GM18508 (cell line): ENCODE data around the gene SLC25A43.
"Not testable (repeated sequence)": the region's sequence is repeated elsewhere in the genome, so short reads cannot be mapped to it uniquely, and the experiment has no call there.

Source experiments
- ATAC-seq: cut with Tn5 transposase; IDR thresholded peaks from one replicate; pipeline ENCODE4 v1.9.1; 2021; ENCODE audit warnings: moderate number of reproducible peaks; ENCODE audit not compliant: insufficient read depth, unreplicated experiment

The SLC25A43 gene

DNA sequence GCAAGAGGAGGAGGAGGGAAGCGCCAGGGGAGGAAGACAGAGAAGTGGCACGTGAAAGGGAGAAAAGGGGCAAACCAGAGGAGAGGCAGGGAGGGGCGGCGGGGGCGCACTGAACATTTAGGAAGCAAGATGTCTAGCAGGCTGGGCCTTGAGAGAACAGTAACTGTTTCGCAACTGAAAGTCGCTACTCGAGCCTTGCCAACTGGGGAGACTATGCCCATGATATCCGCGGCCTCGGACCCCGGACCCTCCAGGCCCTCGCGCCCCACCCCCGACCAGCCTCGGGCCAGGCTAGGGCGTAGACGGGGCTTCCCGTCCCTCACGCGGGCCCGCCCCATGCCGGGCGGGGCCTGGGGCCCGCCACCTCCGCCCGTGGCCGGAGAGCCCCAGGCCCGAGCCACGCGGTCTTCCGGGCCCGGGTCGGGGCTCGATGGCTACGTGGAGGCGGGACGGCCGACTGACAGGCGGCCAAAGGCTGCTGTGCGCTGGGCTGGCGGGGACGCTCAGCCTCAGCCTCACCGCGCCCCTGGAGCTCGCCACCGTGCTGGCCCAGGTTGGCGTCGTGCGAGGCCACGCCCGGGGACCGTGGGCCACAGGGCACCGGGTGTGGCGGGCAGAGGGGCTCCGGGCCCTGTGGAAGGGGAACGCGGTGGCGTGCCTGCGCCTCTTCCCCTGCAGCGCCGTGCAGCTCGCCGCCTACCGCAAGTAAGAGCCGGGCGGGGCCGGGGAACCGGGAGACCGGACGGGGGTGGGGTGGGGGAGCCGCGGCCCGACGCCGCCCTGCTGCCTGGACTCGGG, at the start of gene SLC25A43:
SLC25A43 (plus strand) TSS at position 363 of the 798 bp plus-strand sequence; CDS start at position 431, 68 bp downstream.
- ATAC-seq, result no peak

DNA sequence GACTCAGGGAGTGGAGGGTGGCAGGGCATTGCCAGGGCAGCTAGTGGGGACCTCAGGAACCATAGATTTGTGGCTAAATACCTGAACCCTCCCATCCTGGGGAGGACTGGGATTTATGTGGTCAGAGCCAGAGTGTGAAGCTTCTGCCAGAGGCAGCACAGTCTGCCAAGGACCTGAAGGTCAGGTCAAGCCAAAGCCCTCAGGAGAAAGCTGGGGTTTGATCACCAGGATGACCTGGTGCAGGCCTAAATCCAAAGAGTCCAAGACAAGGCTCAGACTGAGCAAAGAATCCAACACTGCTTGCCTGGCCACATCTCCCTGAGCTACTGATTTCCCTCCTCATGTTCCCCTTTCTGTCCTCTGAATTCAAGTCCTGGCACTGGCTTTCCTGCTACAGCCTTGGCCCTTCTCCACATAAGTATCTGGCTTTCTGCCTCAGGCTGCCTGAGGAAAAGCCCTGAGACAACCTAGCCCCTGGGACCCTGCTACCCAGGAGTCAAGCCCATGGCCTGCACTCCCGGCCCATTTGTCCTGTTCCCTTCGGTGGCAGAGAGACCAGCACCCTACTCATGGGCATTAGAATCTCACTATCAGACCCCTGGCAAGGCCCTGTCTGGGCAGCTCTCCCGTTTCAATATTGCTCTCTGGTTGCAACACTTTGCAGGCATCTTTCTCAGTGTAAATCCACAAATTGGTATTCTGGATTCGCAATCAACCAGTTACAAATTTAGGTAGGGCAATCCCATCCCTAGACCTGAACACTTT, 39.3 kb upstream of the SLC25A43 start:
- no peak for ATAC-seq

- ATAC-seq, result not testable (repeated sequence)
Observed at GRCh38 chrX:119361451-119361850, 37.7 kb upstream of the SLC25A43 start.

GRCh38 chrX:119362074-119362473, 37.1 kb upstream of the SLC25A43 start:
- ATAC-seq, result not testable (repeated sequence)

DNA sequence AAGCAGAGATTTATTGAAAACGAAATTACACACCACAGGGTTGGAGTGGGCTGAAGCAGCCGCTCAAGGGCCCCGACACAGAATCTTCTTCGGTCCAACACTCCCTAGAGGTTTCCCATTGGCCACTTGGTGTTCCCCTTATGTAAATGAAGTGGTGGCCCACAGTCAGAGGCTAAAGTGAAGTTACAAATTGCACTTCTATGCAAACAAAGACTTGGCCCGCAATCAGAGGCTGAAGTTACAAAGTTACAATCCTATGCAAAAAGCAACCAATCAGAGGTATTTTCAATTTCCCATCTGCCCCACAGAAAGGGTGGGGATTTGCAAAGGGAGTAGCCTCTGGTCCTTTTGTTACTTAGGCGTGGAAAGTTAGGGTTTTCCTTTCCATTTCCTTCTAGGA, 35.7 kb upstream of the SLC25A43 start:
- ATAC-seq, result no peak

DNA sequence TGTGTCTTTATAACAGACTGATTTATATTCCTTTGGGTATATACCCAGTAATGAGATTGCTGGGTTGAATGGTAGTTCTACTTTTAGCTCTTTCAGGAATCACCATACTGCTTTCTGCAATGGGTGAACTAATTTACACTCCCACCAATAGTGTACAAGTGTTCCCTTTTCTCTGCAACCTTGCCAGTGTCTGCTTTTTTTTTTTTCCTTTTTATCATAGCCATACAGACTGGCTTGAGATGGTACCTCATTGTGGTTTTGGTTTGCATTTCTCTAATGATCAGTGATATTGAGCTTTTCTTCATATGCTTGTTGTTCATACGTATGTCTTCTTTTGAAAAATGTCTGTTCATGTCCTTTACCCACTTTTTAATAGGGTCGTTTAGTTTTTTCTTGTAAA, 27.3 kb upstream of the SLC25A43 start:
- ATAC-seq, result not testable (repeated sequence)

- no peak for ATAC-seq
Observed at GRCh38 chrX:119374736-119375135, 24.4 kb upstream of the SLC25A43 start.

- ATAC-seq, result no peak
Observed at GRCh38 chrX:119375561-119375960, 23.6 kb upstream of the SLC25A43 start.

DNA sequence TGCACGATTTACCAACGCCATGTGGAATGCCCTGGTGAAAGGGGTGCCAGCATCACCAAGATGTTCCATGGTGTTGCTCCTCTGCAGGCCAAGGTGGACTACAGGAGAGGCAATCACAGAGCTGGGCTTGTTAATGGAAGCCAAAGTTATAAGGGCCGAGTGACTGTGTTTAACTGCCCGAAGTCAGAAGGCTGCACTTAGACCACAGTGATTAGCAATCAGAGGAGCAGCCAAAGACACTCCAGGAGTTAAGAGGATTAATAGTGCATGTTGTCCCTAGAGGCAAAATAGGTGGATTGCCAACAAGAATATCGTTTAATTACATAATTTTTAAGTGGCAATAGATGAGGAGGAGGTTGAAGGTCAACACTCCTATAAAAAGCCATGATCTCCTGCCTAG, 22.8 kb upstream of the SLC25A43 start:
- no peak for ATAC-seq

DNA sequence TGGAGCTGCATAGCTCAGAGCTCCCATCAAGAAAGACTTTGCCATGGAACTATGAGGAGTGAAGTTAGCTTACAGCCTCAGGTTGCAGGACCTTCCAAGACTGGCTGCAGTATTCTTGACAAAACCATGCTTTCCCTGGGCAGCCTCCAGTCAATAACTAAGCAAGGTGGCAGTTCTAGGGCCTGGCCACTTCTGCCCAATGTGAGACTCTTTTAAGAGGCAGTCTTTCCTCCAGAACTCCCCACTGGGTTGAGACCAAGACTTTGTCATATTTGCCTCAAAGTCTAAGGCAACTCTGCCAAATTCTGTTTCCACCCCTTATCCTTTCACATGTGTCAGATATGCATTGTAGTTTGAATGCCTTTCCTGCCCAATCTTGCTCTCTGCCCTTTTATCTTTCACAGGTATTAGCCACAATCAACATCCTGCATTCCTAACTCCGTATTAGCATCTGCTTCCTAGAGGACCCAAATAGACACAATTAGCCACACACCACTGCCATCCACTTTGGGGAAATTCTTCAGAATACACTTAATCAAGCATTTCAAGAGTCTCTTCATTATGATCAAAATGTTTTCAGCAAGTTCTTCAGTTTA, 17.7 kb upstream of the SLC25A43 start:
- no peak for ATAC-seq

- ATAC-seq, result no peak
Observed at GRCh38 chrX:119382606-119383005, 16.5 kb upstream of the SLC25A43 start.

- not testable (repeated sequence) for ATAC-seq
Observed at GRCh38 chrX:119386685-119387084, 12.5 kb upstream of the SLC25A43 start.

DNA sequence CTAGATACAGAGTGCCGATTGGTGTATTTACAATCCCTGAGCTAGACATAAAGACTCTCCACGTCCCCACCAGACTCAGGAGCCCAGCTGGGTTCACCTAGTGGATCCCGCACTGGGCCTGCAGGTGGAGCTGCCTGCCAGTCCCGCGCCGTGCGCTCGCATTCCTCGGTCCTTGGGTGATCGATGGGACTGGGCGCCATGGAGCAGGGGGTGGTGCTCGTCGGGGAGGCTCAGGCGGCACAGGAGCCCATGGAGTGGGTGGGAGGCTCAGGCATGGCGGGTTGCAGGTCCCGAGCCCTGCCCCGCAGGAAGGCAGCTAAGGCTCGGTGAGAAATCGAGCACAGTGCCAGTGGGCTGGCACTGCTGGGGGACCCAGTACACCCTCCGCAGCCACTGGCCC, 11.7 kb upstream of the SLC25A43 start:
- ATAC-seq, result not testable (repeated sequence)

DNA sequence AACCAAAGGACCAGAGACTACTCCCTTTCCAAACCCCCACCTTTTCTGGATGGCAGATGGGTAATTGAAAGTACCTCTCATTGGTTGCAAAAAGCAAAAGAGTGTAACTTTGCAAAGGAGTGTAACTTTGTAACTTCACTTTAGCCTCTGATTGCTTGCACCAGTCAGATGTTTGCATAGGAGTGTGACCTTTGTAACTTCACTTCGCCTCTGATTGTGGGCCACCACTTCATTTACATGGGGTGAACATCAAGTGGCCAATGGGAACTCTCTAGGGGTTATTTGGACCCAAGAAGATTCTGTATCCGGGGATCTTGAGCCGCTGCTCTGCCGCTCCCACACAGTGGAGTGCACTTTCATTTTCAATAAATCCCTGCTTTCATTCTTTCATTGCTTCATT, 9.9 kb upstream of the SLC25A43 start:
- no peak for ATAC-seq

DNA sequence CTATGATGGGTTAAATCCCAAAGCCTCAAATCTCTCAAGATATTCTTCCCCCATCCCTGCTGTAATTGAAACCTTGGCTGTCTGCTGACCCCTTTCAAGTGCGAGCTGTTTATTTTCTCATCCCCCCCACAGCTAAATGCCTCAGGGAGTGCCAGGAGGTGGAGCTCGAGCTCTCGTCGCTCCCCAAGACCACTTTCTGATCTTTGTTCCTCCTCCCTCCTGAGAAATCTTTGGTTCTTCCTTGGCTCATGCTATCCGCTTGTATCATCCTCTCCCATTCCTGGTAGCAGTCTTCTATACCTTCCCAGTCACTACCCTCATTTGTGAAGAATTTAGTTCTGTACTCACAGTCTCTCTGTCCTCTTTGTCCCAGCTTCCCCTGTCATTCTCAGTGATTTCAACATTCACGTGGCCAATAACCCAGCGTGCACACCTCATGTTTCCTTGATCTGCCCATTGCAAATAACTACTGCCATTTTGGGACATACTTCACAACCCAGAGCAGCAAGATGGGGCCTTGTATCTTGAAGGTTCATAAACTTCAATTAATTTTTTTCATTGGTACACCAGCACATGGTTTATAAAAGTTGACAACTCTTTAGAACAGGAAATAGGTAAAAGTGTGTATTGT, 9.2 kb upstream of the SLC25A43 start:
- ATAC-seq, result no peak

GRCh38 chrX:119391279-119391678, 7.9 kb upstream of the SLC25A43 start:
- ATAC-seq, result no peak

GRCh38 chrX:119393144-119393543, 6.0 kb upstream of the SLC25A43 start:
- ATAC-seq, result no peak

DNA sequence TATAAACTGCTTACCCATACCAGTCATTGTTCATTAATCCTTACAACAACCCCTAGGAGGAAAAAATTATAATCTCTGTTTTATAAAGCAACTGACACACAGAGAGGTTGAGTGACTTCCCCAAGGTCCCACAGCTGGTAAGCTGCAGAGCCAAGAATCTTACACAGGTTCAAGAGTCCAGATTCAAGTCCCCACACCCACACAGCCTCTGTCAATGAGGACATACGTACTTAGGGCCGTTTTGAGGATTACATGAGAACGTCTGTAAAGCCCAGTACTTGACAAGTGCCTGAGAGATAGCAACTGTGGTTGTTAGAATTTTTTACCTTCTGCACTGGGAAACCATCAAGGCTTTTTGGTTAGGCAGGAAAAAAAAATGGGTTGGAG, 556 bp upstream of the SLC25A43 start:
- no peak for ATAC-seq

DNA sequence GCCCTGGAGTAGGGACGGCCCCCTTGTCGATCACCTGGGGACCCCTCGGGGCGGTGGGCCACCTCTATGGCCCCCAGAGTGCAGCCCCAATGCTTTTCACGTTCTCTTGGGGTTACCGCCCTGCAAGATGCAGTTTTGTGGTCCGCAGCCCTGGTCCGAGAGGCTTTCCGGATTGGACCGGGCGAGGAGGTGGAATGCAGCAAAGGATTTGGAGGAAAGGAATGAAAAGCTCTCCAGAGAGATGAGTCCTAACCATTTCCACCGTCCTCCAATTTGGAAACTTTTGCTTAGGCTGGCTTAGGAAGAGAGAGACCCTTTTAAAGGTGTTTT, 601 bp downstream of the SLC25A43 start:
- ATAC-seq, result no peak

- ATAC-seq, result no peak
Observed at GRCh38 chrX:119401569-119401968, 2.4 kb downstream of the SLC25A43 start.

GRCh38 chrX:119402588-119402987, 3.5 kb downstream of the SLC25A43 start:
- ATAC-seq, result no peak
